Muscle layer of colon (tissue), 2 donors: Measurements from ENCODE around the gene CAMK1G.

Source experiments
- H3K27ac ChIP-seq: one replicate; pipeline ENCODE4 v1.7.0; 2013; ENCODE audit warnings: low read depth, mild to moderate bottlenecking, low read length, moderate library complexity
- H3K27me3 ChIP-seq, 2 donors: one replicate each; pipeline ENCODE4 v1.7.0; 2013; ENCODE audit warnings: low read length in 2 of 2, mild to moderate bottlenecking in 2 of 2; ENCODE audit not compliant: insufficient read depth in 2 of 2, control insufficient read depth in 1 of 2
- H3K36me3 ChIP-seq: one replicate; pipeline ENCODE4 v1.7.0; 2013; ENCODE audit warnings: mild to moderate bottlenecking, low read length; ENCODE audit not compliant: insufficient read depth
- H3K4me1 ChIP-seq: one replicate; pipeline ENCODE4 v1.7.0; 2013; ENCODE audit warnings: mild to moderate bottlenecking, low read length; ENCODE audit not compliant: insufficient read depth
- H3K4me3 ChIP-seq, 2 donors: one replicate each; pipeline ENCODE4 v1.7.0; 2013; ENCODE audit warnings: low read length in 2 of 2, low read depth in 1 of 2, mild to moderate bottlenecking in 1 of 2, moderate library complexity in 1 of 2
- H3K9ac ChIP-seq: one replicate; pipeline ENCODE4 v1.7.0; 2013; ENCODE audit warnings: low read length
- H3K9me3 ChIP-seq: one replicate; pipeline ENCODE4 v1.7.0; 2013; ENCODE audit warnings: mild to moderate bottlenecking, low read length
- donor health status: abdominal sarcoma.
- donor health status: Adenocarcinoma of cecum.

CAMK1G gene

DNA sequence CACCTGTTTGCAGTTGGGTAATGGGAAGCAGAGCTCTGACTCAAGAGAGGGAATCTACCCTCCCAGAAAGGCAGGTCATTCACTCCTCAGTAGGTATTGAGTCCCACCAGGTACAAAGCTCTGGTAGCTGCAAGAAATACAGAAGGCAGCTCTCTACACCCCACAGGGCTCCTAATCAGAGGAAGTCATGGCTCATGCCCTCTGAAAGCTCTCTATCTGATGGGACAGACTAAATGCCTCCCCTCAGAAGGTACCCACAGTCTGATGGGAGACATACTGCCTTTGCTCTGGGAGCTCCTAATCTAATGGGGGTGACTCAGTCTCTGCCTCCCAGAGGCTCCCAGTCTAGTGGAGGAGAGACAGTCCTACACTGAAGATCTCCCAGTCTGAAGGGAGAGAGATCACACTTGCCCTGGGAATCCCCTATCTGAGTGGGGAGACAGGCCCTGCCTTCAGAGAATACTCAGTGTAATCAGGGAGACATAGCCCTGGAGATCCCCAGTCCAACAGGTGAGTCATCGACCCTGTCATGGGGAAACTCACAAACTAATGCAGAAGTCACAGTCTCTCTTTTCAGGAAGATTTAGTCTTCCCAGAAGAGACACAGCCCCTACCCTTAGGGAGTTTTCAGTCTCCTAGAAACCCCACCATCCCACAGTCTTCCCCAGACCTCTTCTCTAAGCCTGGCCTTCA is 23.7 kb downstream of the CAMK1G start:
- Histone ChIP-seq H3K27me3 (no peaks in the 10 kb centered on the region), H3K27ac (no peak overlapping the region), H3K9me3 (no peaks in the 10 kb centered on the region), H3K9ac (no peak overlapping the region), H3K36me3 (no peaks in the 10 kb centered on the region), H3K4me3 (no peak overlapping the region), H3K4me1 (no peaks in the 10 kb centered on the region)

DNA sequence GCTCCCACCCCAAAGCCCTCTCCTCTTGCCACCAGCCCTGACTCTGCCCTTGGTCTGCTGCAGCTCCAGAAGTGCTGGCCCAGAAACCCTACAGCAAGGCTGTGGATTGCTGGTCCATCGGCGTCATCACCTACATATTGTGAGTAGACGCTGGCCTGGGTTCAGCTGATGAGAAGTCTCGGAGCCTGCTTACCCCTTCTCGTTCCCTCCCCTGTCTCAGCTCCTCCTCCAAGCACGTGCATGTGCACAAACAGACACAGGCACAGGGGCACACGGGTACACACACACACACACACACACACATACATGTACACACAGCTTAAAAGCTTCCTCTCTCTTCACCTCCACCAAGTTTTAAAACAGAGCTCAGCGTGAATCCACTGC is 24.3 kb downstream of the CAMK1G start:
- no peaks in the 10 kb centered on the region for H3K36me3 ChIP-seq
- no peak overlapping the region for H3K9ac ChIP-seq
- no peak overlapping the region for H3K27ac ChIP-seq
- H3K4me3 ChIP-seq, result no peak overlapping the region
- H3K4me1 ChIP-seq, result no peaks in the 10 kb centered on the region
- H3K9me3 ChIP-seq, result no peaks in the 10 kb centered on the region
- H3K27me3 ChIP-seq, result no peaks in the 10 kb centered on the region

- Histone ChIP-seq H3K9me3 (no peaks in the 10 kb centered on the region), H3K9ac (no peak overlapping the region), H3K27me3 (no peaks in the 10 kb centered on the region), H3K4me1 (no peaks in the 10 kb centered on the region), H3K27ac (no peak overlapping the region), H3K4me3 (no peak overlapping the region), H3K36me3 (no peaks in the 10 kb centered on the region)
Observed at GRCh38 chr1:209609041-209609790, 25.7 kb downstream of the CAMK1G start.

- H3K4me1 ChIP-seq, result no peaks in the 10 kb centered on the region
- no peaks in the 10 kb centered on the region for H3K36me3 ChIP-seq
- no peak overlapping the region for H3K9ac ChIP-seq
- H3K27me3 ChIP-seq, result no peaks in the 10 kb centered on the region
- H3K27ac ChIP-seq, result no peak overlapping the region
- H3K4me3 ChIP-seq, result no peak overlapping the region
- H3K9me3 ChIP-seq, result no peaks in the 10 kb centered on the region
Observed at GRCh38 chr1:209609791-209610630, 26.5 kb downstream of the CAMK1G start.

DNA sequence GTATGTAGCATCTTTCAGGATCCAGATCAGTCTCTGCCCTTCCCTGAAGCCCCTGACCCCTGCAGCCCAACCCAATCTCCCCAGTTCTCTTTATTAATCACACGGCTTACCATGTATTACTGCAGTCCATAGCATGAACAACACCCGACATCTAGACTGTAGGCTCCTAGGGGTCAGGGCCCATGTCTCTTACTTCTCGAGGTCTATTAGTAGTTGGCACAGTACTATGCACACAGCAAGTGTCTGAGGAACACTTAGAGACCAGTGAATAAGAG is 27.1 kb downstream of the CAMK1G start:
- H3K27me3 ChIP-seq, result no peaks in the 10 kb centered on the region
- H3K4me1 ChIP-seq, result no peaks in the 10 kb centered on the region
- H3K36me3 ChIP-seq, result no peaks in the 10 kb centered on the region
- H3K9me3 ChIP-seq, result no peaks in the 10 kb centered on the region
- no peak overlapping the region for H3K4me3 ChIP-seq
- H3K27ac ChIP-seq, result no peak overlapping the region
- H3K9ac ChIP-seq, result no peak overlapping the region

DNA sequence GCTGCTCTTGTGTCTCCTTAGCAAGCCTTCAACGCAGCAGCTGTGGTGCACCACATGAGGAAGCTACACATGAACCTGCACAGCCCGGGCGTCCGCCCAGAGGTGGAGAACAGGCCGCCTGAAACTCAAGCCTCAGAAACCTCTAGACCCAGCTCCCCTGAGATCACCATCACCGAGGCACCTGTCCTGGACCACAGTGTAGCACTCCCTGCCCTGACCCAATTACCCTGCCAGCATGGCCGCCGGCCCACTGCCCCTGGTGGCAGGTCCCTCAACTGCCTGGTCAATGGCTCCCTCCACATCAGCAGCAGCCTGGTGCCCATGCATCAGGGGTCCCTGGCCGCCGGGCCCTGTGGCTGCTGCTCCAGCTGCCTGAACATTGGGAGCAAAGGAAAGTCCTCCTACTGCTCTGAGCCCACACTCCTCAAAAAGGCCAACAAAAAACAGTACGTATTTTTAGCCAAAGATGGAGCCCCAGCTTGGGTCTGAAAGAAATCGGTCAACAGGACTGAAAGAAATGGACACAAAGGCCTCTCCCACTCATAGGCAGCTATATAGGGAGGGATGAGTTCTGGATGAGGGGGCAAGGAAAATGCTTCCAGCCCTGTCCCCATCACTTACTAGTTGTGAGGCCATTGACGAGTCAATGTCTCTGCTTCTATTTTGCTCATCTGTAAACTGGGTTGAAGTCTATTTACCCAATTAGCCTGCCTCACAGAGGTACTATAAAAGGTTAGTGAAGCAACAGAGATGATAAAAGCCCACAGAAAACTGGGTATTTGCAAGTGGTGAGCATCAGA is 28.5 kb downstream of the CAMK1G start:
- no peak overlapping the region for H3K27ac ChIP-seq
- H3K36me3 ChIP-seq, result no peaks in the 10 kb centered on the region
- H3K27me3 ChIP-seq, result no peaks in the 10 kb centered on the region
- no peaks in the 10 kb centered on the region for H3K4me1 ChIP-seq
- H3K9ac ChIP-seq, result no peak overlapping the region
- H3K9me3 ChIP-seq, result no peaks in the 10 kb centered on the region
- no peak overlapping the region for H3K4me3 ChIP-seq

GRCh38 chr1:209612646-209613399 is 29.3 kb downstream of the CAMK1G start:
- Histone ChIP-seq H3K4me1 (no peaks in the 10 kb centered on the region), H3K27me3 (no peaks in the 10 kb centered on the region), H3K4me3 (no peak overlapping the region), H3K36me3 (no peaks in the 10 kb centered on the region), H3K9me3 (no peaks in the 10 kb centered on the region), H3K9ac (no peak overlapping the region), H3K27ac (no peak overlapping the region)

DNA sequence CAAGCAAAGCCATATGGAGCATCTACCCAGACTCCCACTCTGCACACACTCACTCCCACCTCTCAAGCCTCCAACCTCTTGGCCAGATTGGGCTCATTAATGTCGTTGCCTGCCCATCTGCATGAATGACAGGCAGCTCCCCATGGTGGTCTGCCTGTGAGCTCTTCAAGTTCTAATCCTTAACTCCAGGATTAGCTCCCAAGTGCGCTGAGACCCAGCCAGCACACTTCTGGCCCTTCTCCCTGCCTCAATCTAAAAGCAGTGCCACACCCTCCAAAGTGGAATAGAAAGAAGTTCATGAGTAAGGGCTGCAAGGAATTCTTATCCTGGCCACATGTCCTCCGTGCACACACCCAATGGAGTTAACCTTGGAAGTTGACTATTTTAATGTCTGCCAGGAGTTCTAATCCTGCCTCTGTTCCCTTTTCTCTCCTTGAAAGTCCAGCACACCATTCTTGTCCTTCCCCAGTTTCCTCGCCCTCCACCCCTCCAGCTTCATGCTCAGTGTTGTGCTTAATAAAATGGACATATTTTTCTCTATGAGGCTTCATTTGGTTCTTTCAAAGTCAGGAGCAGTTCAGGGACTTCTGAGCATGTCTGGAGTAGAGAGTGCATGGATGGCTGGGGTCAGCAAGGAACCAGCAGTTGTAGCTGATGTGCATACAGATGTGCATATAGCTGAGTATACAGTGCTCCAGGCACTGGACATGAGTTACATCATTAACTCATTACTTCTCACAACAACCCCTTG is 30.1 kb downstream of the CAMK1G start:
- H3K4me1 ChIP-seq, result no peaks in the 10 kb centered on the region
- H3K9ac ChIP-seq, result no peak overlapping the region
- H3K4me3 ChIP-seq, result no peak overlapping the region
- no peak overlapping the region for H3K27ac ChIP-seq
- H3K36me3 ChIP-seq, result no peaks in the 10 kb centered on the region
- H3K27me3 ChIP-seq, result no peaks in the 10 kb centered on the region
- no peaks in the 10 kb centered on the region for H3K9me3 ChIP-seq

- Histone ChIP-seq H3K9ac (no peak overlapping the region), H3K9me3 (no peaks in the 10 kb centered on the region), H3K4me3 (no peak overlapping the region), H3K27ac (no peak overlapping the region), H3K4me1 (no peaks in the 10 kb centered on the region), H3K36me3 (no peaks in the 10 kb centered on the region), H3K27me3 (no peaks in the 10 kb centered on the region)
Observed at GRCh38 chr1:209614151-209614420, 30.6 kb downstream of the CAMK1G start.

- Histone ChIP-seq H3K27ac (no peak overlapping the region), H3K4me3 (no peak overlapping the region), H3K9ac (no peak overlapping the region), H3K27me3 (no peaks in the 10 kb centered on the region), H3K36me3 (no peaks in the 10 kb centered on the region), H3K9me3 (no peaks in the 10 kb centered on the region), H3K4me1 (no peaks in the 10 kb centered on the region)
Observed at GRCh38 chr1:209614906-209615305, 31.4 kb downstream of the CAMK1G start.
